Heart right ventricle (tissue), 16 donors: ENCODE data around the gene GPR33. TPM values are rescaled to one million over a fixed set of nuclear protein-coding genes. Genes with fewer than 3 reads are reported as not detected.

Source experiments
- ATAC-seq, 8 donors: fragments of 200-7000 bp; cut with Tn5 transposase; one replicate each; pipeline ENCODE4 v1.9.1; 2020; ENCODE audit warnings: mild to moderate bottlenecking in 8 of 8, moderate library complexity in 8 of 8, moderate number of reproducible peaks in 1 of 8
- DNase-seq, 2 donors: peaks; one replicate each; pipeline ENCODE4 v3.0.0-alpha.2; 2020
- H3K27ac ChIP-seq, 10 donors: fragments of 200-600 bp; sonication (generic) in 2 of 10; one replicate each; pipeline versions ENCODE4 v1.5.0 to v1.8.0; 2020 to 2022; ENCODE audit warnings: mild to moderate bottlenecking in 3 of 10
- H3K27me3 ChIP-seq, 7 donors: fragments of 200-600 bp; one replicate each; pipeline ENCODE4 v1.8.0; 2021 to 2022; ENCODE audit warnings: mild to moderate bottlenecking in 2 of 7
- H3K36me3 ChIP-seq, 9 donors: fragments of 200-600 bp; sonication (generic) in 1 of 9; one replicate each; pipeline versions ENCODE4 v1.5.0 to v1.8.0; 2020 to 2022; ENCODE audit warnings: mild to moderate bottlenecking in 2 of 9
- H3K4me1 ChIP-seq, 9 donors: fragments of 200-600 bp; sonication (generic) in 1 of 9; one replicate each; pipeline versions ENCODE4 v1.5.0 to v1.8.0; 2020 to 2022; ENCODE audit warnings: mild to moderate bottlenecking in 4 of 9
- H3K4me3 ChIP-seq, 10 donors: fragments of 200-600 bp; sonication (generic) in 2 of 10; one replicate each; pipeline versions ENCODE4 v1.5.0 to v1.8.0; 2020 to 2022; ENCODE audit warnings: mild to moderate bottlenecking in 7 of 10, moderate library complexity in 2 of 10
- H3K9me3 ChIP-seq, 11 donors: fragments of 200-600 bp in 10 of 11; sonication (generic) in 2 of 11; one replicate each; pipeline versions ENCODE4 v1.5.0 to v1.8.0; 2013 to 2022; ENCODE audit warnings: mild to moderate bottlenecking in 2 of 11, control low read depth in 1 of 11, moderate library complexity in 1 of 11
- CTCF ChIP-seq, 9 donors: fragments of 200-600 bp; sonication (generic) in 2 of 9; IDR thresholded peaks; one replicate each; pipeline versions ENCODE4 v1.5.0 to v1.8.0; 2021 to 2022; ENCODE audit warnings: antibody characterized with exemption in 9 of 9, mild to moderate bottlenecking in 5 of 9, moderate library complexity in 1 of 9
- WGBS, 2 donors: extraction: QIAGEN DNeasy Blood & Tissue Kit; methylation state at CpG; one replicate each; pipeline ENCODE4 v1.1.7; 2013; ENCODE audit warnings: inconsistent platforms in 1 of 2; 5-methylcytosine and 5-hydroxymethylcytosine counted together
- intact Hi-C, 10 donors: fragments of 100-400 bp; cut with DNase I; formaldehyde crosslinking; loops; one replicate each; pipeline versions ENCODE4 v1.11.1 to v1.14.2; 2022
- polyA plus RNA-seq, 2 donors: library from polyadenylated mRNA; stranded (reverse); fragments of 200-250 nt; gene quantifications; one replicate each; pipeline ENCODE4 v1.2.3, GENCODE V29; 2013
- total RNA-seq, 10 donors: library from RNA; stranded (reverse); fragmentation: NEBNext Ultra II Directional in 3 of 10; extraction: Animal tissue kit (Norgen Biotek cat#: 25700) in 3 of 10; gene quantifications; one replicate each; pipeline versions ENCODE4 v1.2.1 to v1.2.4, GENCODE V29; 2021 to 2023
- donor health status: Arrhythmogenic right ventricular cardiomyopathy.
- donor health status: ischemic (EF 13 %, LVEDD 7.1; RV severe dilation, severe dysfunction).
- donor health status: healthy with polysubstance abuse.
- donor health status: DM: no; HTN: yes; CAD: no.
- donor health status: DM: no; HTN: no; CAD: no.
- donor health status: ischemic (EF 25% LVEDD 6.9; RV normal size, moderate dysfunction).
- donor health status: ischemic (EF 25% LVEDD 5.7; RV mildly dilated, moderate dysfunction).
- donor health status: healthy.
- donor health status: DM: yes; HTN: yes; CAD: no.
- donor health status: Ischemic cardiomyopathy.
- donor health status: ischemic (EF 35%, LVEDD 5.7; RV mildly dilated, moderate dysfunction).
- donor health status: nonischemic (EF 11% LVEDD 7.7; RV severe dilation, severe dysfunction).
- donor health status: DM: yes; HTN: yes; CAD: no.
- donor health status: PGD.
- donor health status: ischemic (EF 29% LVEDD 5.4; RV normal size, mild dysfunction).
- donor health status: nonischemic (EF 23%, LVEDD 6.1; RV moderate dilation, normal function).

The GPR33 gene
- total and polyA plus RNA-seq, 12 donors: not detected

- TF ChIP-seq CTCF (IDR thresholded peaks at IDR 0.05): no peak
- ATAC-seq (no peak), DNase-seq (no peak)
- Histone ChIP-seq H3K9me3 (no peaks in the 10 kb centered on the region), H3K4me3 (no peak overlapping the region), H3K27me3 (no peaks in the 10 kb centered on the region), H3K27ac (no peak overlapping the region), H3K4me1 (peaks cover 0 to 11% (median 7%) of the 10 kb centered on the region in 9 donors), H3K36me3 (no peaks in the 10 kb centered on the region)
- WGBS, 2 donors: 63 to 76% methylated on average over 3 of the region's 3 CpGs
- intact Hi-C loops: no loop called here
These were observed 8.8 kb downstream of the GPR33 start for GRCh38 chr14:31479027-31479426.

- Histone ChIP-seq H3K27ac (no peak overlapping the region), H3K4me1 (peaks cover 0 to 11% (median 7%) of the 10 kb centered on the region in 9 donors), H3K4me3 (no peak overlapping the region), H3K27me3 (no peaks in the 10 kb centered on the region), H3K36me3 (no peaks in the 10 kb centered on the region), H3K9me3 (no peaks in the 10 kb centered on the region)
- 63 to 81% methylated on average over 6 of the region's 6 CpGs for WGBS, 2 donors
- DNase-seq: no peak
- intact Hi-C loops: no loop called here
- TF ChIP-seq CTCF (IDR thresholded peaks at IDR 0.05): no peak
- peak in 2 of 8 donors; percentile 46 to 48 for ATAC-seq
These were observed 10.6 kb downstream of the GPR33 start for GRCh38 chr14:31477248-31477647.

- no peaks in the 10 kb centered on the region for H3K27me3 ChIP-seq
- H3K4me1 ChIP-seq: peaks cover 0 to 11% (median 7%) of the 10 kb centered on the region in 9 donors
- 82 to 85% methylated on average over 4 of the region's 4 CpGs for WGBS, 2 donors
- H3K36me3 ChIP-seq: no peaks in the 10 kb centered on the region
- DNase-seq (no peak), ATAC-seq (no peak)
- intact Hi-C loops: no loop called here
- no peak for TF ChIP-seq CTCF (IDR thresholded peaks at IDR 0.05)
- no peak overlapping the region for H3K27ac ChIP-seq
- H3K4me3 ChIP-seq: no peak overlapping the region
- H3K9me3 ChIP-seq: no peaks in the 10 kb centered on the region
These were observed 11.5 kb downstream of the GPR33 start for GRCh38 chr14:31476131-31476866.

GRCh38 chr14:31466554-31466953 is 21.3 kb downstream of the GPR33 start:
- H3K4me1 ChIP-seq: no peaks in the 10 kb centered on the region
- no peak overlapping the region for H3K4me3 ChIP-seq
- no peaks in the 10 kb centered on the region for H3K9me3 ChIP-seq
- intact Hi-C loops: no loop called here
- no peaks in the 10 kb centered on the region for H3K36me3 ChIP-seq
- ATAC-seq (no peak), DNase-seq (no peak)
- no peak overlapping the region for H3K27ac ChIP-seq
- WGBS, 2 donors: 89% methylated on average over 6 of the region's 6 CpGs
- no peak for TF ChIP-seq CTCF (IDR thresholded peaks at IDR 0.05)
- H3K27me3 ChIP-seq: no peaks in the 10 kb centered on the region
